CD4-positive, alpha-beta T cell treated with Interleukin-21 for 1 hour (primary cell): ENCODE data around the gene ANKRD53.

Source experiments
- DNase-seq: peaks from one replicate; pipeline ENCODE4 v3.0.0-alpha.2; 2020

The ANKRD53 gene

DNA sequence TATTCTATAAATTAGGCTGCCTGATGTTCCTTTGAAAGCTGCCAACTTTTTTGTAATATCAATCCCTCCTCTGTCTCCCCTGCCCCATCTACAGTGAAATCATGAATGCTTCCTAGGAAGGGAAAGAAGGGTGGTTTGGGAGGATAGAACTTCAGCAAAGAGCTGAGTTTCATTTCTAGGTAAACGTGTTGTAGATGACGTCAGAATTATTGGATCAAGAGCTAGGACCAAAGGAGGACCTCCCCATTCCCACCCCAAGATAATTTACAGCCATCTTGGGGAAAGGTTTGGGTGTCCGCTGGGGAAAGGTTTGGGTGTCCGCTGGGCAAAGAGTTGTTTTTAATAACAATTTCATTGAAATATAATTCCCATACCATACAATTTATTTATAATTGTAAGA, 11.2 kb upstream of the ANKRD53 start:
- DNase-seq: no peak

DNA sequence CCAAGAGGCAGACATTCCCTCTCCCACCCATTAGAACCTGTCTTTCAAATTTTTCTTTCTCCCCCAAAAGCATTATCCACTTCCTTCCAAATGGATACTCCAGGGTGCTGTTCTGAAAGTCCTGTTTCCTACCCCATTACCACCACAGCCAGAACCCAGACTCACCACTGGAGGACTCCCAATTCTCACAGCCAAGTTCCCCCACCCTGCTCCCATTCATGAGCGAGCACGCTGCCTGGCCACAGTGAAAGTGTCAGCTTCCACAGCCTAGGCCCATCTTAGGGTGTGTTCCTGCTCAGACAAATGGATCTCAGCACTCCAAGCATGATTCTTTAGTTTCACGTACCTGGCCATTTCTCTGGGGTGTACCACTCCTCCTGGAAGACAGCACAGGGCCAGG, 3.8 kb upstream of the ANKRD53 start:
- DNase-seq: no peak

DNA sequence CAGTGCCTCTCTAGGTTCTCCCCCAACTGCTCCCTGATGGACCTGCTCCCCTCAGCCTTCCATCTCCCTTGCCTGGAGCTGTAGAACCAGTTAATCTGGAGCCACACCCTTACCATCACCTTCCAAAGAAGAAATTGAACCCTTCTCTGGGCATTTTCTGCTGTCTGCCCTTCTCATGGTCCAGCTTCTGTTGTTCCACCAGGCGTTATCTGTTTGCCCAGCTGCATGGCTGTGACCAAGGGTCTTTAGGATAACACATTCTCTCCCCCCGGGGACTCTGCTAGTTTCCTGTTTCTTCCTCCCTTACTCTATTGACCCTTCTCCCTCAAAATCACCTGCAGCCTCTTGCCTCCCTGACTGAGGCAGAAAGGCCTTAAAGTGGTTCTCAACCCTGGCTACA, 3.2 kb upstream of the ANKRD53 start:
- DNase-seq: no peak

DNA sequence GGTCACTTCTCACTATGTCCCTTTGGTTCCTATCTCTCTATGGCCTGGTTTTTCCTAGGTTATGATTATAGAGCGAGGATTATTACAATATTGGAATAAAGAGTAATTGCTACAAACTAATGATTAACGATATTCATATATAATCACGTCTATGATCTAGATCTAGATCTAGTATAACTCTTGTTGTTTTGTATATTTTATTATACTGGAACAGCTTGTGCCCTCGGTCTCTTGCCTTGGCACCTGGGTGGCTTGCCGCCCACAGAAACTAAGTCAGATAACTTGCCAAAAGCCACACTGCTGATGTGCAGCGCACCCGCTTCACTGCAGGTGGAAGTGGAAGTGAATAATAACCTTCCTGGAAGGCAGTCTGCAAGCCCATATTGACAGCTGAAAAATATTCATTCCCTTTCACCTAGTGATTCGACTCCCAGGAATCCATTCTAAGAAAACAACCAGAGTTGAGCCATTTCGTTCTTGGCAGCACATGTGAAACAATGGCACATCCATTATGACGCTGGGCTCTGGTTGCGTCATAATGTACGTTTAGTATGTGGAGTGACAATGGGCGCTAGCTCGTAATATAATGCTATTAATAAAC, 725 bp upstream of the ANKRD53 start:
- DNase-seq: peak; percentile 35

DNA sequence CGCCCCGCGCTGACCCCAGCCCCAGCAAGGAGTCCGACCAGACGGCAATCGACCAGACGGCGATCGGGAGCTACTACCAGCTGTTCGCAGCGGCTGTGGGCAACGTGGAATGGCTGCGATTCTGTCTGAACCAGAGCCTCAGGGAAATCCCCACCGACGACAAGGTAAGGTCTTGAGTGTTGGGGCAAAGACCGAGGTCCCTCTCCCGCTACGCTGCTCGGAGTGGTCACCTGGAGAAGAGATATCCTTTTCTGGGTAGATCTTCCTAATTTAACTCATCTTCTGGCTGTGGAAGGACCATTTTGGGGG, 704 bp downstream of the ANKRD53 start:
- no peak for DNase-seq

DNA sequence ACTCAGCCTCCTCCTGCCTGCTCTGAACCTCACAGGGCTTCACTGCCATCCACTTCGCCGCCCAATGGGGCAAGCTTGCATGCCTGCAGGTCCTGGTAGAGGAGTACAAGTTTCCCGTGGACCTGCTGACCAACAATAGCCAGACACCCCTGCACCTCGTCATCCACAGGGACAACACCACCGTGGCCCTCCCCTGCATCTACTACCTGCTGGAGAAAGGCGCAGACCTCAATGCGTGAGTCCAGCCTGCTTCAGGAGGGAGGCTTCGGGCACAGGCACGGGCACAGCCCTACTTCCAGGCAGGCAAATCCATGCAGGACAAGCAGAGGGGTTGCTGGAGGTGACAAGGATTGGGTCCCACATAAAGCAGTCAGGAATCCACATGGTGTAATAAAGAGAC, 1.2 kb downstream of the ANKRD53 start:
- no peak for DNase-seq

DNA sequence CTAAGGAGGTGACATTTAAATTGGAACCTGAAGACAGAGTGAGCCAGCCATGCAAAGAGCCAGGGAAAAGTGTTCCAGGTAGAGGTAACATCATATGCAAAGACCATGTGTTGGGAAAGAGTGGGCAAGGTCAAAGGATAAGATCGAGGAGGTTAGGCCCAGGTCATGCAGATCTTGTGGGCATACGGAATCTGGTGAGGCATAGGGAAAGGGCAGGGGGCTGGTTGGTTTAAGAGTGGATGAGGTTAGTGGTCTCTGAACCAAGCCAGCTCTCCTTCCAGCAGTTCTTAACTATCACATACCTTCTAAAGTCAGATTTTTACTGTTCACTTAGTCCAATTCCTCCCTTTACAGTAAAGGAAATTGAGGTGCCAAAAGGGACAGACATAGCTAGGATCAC, 3.0 kb downstream of the ANKRD53 start:
- DNase-seq: no peak

DNA sequence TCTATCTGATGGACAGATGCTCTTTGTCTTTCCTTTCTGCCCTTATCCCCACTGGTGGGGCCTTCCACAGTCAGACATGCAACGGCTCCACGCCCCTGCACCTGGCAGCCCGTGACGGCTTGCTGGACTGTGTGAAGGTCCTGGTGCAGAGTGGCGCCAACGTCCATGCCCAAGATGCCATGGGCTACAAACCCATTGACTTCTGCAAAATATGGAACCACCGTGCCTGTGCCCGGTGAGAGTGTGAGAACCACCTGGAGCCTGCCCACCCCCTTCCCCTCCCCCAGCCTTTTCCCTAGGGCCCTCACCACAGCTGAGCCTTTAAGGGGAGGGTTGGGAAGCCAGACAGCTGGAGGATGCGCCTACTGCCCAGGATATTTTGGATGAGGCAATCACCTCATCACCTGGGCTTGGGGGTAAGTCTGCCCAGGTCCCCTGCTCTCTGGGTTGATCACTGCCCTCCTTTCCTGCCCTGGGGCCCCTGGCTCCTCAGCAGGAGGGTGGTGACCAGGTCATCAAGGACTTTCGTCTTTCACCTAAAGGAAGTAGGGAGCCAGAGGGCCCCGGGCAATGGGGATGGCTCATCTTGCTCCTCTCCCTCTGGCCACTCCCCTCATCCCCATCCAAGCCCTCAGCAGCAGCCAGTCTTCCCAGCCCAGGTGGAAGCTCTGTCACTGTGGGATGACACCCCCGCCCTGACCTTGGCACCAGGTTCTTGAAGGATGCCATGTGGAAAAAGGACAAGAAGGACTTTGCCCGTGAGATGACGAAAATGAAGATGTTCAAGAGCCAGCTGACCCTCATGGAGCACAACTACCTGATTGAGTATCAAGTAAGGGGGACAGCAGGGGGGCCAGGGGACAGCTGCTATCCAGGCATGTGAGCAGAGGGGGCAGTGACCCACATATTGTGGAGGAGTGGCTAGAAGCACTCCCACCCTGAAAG, 3.7 kb downstream of the ANKRD53 start:
- DNase-seq: no peak

DNA sequence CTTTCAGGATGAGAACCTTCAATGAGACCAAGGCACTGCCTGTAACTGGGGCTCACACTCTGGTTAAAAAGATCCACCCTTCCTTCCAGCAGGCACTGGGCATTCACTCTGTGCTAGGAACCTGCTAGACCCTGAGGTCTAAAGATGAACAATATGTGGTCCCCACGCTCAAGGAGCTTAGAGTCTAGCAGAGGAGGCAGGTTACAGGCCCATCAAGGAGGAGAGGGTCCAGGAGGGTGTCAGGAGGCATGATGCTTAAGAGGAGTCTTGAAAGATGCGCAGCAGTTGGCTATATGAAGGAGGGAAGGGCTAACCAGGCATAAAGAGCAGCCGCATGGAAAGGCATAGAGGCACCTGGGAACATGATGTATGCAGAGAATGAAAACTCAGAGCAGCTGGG, 4.5 kb downstream of the ANKRD53 start:
- DNase-seq: no peak

DNA sequence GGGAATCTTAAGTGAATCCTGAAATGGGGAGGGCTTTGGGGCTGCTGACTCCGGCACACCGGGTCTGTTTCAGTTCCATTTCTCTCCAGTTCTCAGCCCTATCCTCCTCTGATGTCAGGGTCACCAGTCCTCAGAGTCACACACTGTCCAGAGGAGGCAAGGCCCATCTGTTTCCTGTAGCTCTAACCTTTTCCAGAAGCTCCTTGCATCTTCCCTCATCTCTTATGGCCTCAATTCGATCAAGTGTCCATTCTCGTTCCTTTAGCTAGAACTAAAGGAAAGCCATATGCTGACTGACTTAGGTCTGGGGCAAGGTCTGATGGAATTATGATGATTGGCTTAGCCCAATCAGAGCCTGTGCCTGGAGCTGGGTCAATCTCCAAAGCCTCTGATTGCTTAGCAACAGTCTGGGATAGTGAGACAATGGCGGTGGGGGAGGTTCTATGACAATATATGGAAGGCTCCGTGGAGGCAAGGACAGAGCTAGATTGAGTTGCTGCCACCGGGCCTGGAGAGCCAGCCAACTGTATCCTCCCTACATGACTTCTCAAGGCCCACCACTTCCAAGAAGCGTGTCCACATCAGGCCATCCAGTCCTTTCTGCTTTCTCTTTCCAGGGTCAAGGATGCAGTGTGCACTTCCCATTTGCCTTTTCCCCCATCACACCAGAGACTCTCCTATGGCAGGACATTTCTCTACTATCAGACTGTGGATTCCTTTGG, 5.2 kb downstream of the ANKRD53 start:
- DNase-seq: no peak

DNA sequence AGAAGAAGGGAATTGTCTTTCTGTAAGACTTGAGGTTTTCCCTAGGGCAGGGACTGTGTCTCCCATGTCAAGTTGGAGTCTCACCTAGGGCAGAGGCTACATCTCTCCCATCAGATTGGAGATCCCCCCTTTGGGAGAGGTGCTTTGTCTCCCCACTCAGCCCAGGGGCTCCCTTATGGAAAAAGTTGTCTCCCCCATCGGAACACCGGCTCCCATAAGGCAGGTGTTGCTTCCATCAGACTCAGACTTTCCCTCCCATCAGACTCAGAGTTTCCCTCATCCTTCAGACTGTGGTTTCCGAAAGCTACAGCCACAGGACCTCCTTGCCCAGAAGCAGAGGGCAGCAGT, 5.8 kb downstream of the ANKRD53 start:
- DNase-seq: no peak

DNA sequence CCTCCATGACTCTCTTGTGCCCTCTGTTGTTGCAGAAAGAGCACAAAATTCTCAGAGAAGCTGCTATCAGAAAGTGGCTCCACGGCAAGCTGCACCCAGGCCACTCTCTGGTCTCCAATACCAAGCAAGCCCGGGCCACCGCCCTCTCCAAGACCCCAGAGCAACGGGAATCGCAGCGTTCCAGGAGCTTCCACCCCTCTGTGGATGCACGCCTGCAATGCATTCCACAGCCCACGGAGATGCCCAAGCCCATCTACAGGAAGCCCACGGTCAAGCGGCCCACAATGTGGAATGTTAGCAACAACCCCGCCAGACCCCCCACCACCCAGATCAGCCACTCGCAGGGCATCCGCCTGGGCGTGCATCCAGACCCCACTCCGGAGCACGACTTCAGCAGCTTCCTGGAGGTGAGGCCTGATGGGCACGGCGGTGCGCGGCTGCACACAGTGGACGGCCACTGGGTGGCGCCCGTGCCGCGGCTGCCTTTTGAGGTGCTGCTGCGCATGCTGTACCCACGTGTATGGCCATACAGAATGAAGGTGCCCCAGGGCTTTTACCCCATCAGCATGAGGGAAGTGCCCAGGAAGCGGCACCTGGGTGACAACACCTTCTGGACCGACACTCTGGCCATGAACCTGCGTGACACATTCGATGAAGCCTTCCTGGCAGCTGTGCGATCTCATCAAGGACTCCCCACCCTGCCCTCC, 6.3 kb downstream of the ANKRD53 start:
- peak; percentile 82 for DNase-seq

DNA sequence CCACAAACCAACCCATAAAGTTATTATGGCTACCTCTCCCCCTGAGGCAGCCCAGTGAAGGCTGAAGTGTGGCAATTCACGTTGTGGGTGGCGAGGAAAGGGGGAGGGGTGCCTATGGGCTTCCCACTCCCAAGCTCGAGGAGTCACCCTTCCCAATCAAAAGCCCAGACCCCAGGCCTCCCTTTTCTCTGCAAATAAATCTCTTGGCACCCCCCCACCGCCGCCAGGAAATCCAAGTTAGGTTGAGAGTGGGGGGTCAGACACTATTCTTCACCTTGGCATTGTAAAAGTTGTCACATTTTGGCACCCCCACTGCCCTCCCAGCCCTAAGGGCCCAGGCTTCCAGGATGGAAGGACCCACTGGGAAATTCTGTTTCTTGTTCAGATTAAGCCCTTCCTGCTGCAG, 6.9 kb downstream of the ANKRD53 start:
- DNase-seq: no peak

DNA sequence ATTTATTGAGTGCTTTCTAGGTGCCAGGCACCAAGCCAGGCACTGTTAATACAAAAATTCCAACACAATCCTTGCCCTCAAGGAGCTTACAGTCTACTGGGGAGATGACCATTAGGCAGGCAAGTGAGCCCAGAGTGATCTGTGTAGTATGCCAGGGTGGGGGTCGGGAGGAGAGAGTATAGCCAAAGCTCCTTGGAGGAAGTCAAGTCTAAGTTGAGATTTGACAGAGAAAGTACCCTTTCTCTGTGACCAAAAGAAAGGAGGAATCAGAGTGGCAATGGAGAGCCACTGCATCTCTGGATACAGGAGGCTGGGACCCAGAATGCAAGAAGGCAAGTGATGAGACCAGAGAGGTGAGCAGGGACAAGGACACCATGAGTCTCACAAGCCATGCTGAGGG, 7.5 kb downstream of the ANKRD53 start:
- DNase-seq: no peak

DNA sequence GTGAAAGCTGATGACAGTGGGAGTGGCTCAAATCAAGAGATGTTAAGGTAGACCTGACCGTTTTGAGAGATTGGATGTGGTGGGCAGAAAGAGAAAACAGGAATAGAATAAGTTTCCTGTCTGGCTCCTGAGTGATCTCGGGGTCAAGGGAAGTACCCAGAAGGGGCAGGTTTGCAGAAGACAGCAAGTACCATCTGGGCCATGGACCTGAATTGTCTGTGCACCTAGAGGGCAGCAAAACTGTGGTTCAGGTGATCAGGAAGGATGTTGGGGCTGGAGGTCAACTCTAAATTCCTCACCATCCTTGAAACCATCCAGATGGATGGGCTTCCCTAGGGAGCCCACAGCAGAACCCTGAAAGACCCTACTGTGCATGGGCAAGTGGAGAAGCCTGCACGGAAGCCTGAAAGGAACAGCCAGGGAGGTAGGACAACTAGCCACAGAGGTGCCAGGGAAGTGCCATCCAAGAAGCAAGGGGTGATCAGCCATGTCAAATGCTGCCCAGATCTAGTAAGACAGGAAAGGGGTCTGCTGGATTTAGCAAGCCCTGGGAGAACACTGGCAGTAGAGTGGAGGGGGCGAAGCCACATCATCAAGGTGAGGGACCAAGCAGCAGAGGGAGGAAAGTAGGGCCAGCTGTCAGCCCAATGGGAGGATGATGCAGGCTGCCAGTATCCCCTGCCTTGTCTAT, 8.2 kb downstream of the ANKRD53 start:
- no peak for DNase-seq

DNA sequence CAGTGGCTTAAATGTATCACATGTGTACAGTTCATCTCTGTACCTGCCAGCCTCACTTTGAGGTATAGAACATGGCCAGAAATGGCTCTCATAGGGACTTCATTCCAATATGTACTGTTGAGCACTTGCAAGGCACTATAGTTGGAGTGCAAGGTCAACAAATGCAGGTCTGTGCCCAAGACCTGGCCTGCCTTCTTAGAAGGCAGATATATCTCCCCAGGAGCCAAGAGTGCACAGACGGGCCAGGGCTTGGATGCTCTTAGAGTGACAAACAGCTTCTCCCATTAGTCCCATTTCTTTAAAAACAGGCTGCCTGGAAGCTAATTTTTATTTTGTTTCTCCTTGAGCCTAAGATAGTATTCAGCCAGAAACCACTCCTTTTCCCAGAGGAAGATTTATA, 9.0 kb downstream of the ANKRD53 start:
- DNase-seq: no peak

DNA sequence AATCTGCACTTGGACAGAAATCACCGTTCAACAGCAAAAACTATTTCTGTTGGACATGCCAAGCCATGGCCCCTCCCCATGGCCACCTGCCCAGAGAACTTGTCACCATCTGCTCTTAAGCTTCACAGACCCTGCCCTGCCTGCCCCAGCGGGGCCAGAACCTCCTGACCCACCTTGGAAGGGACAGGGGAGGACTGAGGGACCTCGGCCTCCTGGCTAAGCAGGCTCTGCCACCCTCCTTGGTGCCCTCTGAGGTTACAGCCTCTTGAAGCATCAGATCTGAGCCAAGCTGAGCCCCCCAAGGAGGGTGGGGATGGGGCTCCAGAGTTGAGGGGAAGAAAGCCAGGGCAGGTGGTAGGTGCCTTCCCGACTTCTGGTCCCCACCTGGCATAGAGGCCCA, 9.7 kb downstream of the ANKRD53 start:
- no peak for DNase-seq

DNA sequence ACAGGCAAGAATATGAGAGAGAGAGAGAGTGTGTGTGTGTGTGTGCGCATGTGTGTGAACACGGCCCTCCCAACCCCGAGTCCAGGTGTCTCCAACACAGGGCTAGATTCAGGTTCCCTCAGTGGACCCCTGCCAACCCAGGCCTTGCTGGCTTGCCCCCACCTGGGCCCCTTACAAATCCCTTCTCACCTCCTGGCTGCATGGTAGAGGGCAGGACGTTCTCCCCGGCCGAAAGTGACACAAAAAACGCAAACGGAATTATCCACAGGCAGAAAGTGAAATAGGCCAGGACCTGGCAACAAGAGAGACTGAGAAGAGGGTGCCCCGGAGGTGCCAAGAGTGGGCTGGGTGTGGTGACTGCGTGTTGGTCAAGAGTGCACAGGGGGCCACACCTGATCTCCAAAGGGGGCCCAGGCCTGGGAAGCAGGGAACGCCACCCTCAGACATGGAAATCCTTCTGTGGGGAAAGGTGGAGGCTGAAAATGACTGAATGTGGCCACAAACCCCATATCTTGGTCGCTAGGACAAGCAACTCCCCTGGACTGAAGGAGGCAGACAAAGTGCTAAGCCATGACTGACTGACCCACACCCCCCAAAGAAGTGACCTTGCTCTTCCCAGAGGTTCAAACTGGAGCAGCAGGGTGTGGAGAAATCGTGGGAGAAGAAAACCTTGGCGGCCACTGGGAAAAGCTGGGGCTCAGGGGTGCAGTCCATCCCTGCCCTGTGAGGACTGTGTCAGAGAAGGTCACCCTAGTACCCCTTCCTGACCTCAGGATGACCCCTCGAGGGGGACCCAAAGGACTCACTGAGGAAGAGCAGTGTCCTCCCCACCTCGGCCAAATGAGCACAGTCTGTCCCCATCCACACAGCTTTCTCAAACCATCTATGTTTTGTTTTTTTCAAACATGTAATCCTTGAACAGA, 10.6 kb downstream of the ANKRD53 start:
- no peak for DNase-seq

DNA sequence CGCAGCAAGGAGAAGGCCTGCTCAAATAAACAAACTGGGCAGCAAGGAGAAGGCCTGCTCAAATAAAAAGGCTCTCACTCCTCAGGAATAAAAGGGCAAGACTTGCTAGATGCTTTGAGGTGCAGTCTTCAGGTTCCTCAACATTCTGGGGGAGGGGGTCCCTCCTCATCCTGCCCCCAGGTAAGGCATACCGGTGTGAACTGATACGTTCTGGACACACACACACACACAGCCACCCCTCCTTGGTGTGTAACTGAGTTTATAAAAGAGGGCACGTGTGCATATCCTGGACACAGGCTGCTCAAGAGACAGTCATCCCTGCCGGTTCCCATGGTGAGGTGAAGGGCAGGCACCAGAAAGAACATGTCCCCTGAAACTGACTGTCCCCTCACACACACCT, 11.8 kb downstream of the ANKRD53 start:
- no peak for DNase-seq

DNA sequence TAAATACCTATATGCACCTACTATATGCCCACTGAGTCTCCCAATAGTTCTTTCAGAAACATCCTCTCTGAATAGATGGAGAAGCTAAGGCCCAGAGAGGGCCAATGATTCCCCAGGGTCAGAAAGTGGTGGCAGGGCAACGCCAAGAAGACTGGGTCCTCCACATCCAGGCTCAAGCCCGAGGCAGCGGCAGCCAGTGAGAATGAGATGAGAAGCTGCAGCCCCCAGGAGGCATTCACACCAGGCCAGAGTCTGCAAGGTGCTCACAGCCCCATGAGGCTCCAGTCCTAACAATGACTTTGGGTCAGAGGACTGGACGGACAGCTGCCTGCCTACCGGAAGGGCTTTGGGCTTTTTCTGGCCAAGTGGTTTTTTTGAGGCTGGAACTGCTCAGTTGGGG, 12.7 kb downstream of the ANKRD53 start:
- no peak for DNase-seq

DNA sequence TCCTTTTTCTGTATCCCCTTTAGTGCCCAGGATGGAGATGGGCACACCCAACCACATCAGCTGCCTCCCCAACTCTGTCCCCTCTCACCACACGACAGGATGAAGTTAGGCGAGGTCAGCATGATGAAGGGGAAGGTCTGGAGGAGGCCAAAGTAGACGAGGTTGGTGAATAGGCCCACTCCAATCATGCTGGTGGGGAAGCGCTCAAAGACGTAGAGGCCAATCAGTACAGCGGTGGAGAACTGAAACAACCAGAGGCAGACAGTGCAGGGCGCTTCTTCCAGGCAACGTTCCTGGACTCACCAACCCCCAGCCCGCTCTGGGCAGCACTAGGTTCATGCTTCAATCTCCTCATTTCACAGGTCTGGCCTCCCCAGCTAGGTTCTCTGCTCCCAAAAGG, 13.3 kb downstream of the ANKRD53 start:
- DNase-seq: no peak
